PC-3 (cell line): ENCODE measurements around the gene OVCA2.

ENCODE experiments used
- EZH2phosphoT487 ChIP-seq: fragments of 300-600 bp; sonication (generic); IDR thresholded peaks from 2 replicates; pipeline ENCODE4 v1.6.1; 2018; ENCODE audit warnings: mild to moderate bottlenecking, antibody characterized with exemption, low read length, borderline replicate concordance
- TF ChIP-seq, protein P1 (sequence below): fragments of 300-600 bp; sonication (generic); conservative IDR thresholded peaks from 2 replicates; pipeline ENCODE4 v1.5.1; 2017; ENCODE audit warnings: antibody characterized with exemption, low read depth, mild to moderate bottlenecking, low read length

- TF ChIP-seq, protein P1, sequence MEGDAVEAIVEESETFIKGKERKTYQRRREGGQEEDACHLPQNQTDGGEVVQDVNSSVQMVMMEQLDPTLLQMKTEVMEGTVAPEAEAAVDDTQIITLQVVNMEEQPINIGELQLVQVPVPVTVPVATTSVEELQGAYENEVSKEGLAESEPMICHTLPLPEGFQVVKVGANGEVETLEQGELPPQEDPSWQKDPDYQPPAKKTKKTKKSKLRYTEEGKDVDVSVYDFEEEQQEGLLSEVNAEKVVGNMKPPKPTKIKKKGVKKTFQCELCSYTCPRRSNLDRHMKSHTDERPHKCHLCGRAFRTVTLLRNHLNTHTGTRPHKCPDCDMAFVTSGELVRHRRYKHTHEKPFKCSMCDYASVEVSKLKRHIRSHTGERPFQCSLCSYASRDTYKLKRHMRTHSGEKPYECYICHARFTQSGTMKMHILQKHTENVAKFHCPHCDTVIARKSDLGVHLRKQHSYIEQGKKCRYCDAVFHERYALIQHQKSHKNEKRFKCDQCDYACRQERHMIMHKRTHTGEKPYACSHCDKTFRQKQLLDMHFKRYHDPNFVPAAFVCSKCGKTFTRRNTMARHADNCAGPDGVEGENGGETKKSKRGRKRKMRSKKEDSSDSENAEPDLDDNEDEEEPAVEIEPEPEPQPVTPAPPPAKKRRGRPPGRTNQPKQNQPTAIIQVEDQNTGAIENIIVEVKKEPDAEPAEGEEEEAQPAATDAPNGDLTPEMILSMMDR, result no peak
- TF ChIP-seq EZH2phosphoT487, result no peak
Observed at GRCh38 chr17:2042933-2043332, 1.1 kb downstream of the OVCA2 start.
